Stomach (tissue), 9 donors: ENCODE results near the gene RGS21. TPM values are rescaled to one million over a fixed set of nuclear protein-coding genes. Genes with fewer than 3 reads are reported as not detected.

ENCODE experiments used
- DNase-seq, 2 donors: peaks; one replicate each; pipeline versions ENCODE4 v3.0.0 to v3.0.0-alpha.2; 2013 to 2019
- H3K27ac ChIP-seq, 5 donors: fragments of 200-600 bp in 4 of 5; sonication (generic) in 4 of 5; one replicate each; pipeline ENCODE4 v1.5.1; 2013 to 2019; ENCODE audit warnings: mild to moderate bottlenecking in 1 of 5, moderate library complexity in 1 of 5
- H3K27me3 ChIP-seq, 3 donors: fragments of 200-600 bp; sonication (generic); one replicate each; pipeline ENCODE4 v1.5.1; 2017 to 2019; ENCODE audit warnings: mixed run types in 1 of 3
- H3K36me3 ChIP-seq, 4 donors: fragments of 200-600 bp; sonication (generic); 1 replicate in 3 of 4; 2 replicates in 1 of 4; pipeline ENCODE4 v1.5.1; 2016 to 2019
- H3K4me1 ChIP-seq, 4 donors: fragments of 200-600 bp; sonication (generic); one replicate each; pipeline ENCODE4 v1.5.1; 2016 to 2019
- H3K4me3 ChIP-seq, 4 donors: fragments of 200-600 bp; sonication (generic) in 3 of 4; one replicate each; pipeline ENCODE4 v1.5.1; 2016 to 2019; ENCODE audit warnings: mild to moderate bottlenecking in 1 of 4
- H3K9me3 ChIP-seq, 4 donors: fragments of 200-600 bp; sonication (generic); one replicate each; pipeline ENCODE4 v1.5.1; 2016 to 2019
- CTCF ChIP-seq, 7 experiments: fragments of 450-650 bp in 4 of 7; fragments of 200-600 bp in 3 of 7; sonication (generic) in 3 of 7; IDR thresholded peaks; one replicate each; pipeline ENCODE4 v1.5.1; 2016 to 2019; ENCODE audit warnings: antibody characterized with exemption in 7 of 7, control low read depth in 2 of 7, mild to moderate bottlenecking in 1 of 7
- EP300 ChIP-seq: sonication (generic); formaldehyde crosslinking; IDR thresholded peaks from one replicate; pipeline ENCODE4 v1.6.1; 2017; ENCODE audit warnings: antibody characterized with exemption
- POLR2A ChIP-seq, 4 donors: fragments of 450-650 bp; IDR thresholded peaks; one replicate each; pipeline ENCODE4 v1.6.1; 2016; ENCODE audit warnings: antibody characterized with exemption in 4 of 4, control low read depth in 2 of 4, mild to moderate bottlenecking in 1 of 4, moderate library complexity in 1 of 4
- POLR2AphosphoS5 ChIP-seq, 3 donors: sonication (generic); formaldehyde crosslinking; IDR thresholded peaks; one replicate each; pipeline ENCODE4 v1.6.1; 2016; ENCODE audit warnings: antibody characterized with exemption in 3 of 3
- WGBS, 5 donors: extraction: QIAGEN DNeasy Blood & Tissue Kit in 3 of 5; methylation state at CpG; one replicate each; pipeline versions ENCODE4 v1.1.5 to v1.1.7; 2013 to 2018; 5-methylcytosine and 5-hydroxymethylcytosine counted together
- intact Hi-C: fragments of 100-400 bp; cut with DNase I; formaldehyde crosslinking; loops from one replicate; pipeline ENCODE4 v1.15.1; 2023; ENCODE audit warnings: low total_unique reads
- polyA plus RNA-seq, 3 donors: library from polyadenylated mRNA; stranded (reverse); fragments of 200-250 nt; gene quantifications; one replicate each; pipeline ENCODE4 v1.2.3, GENCODE V29; 2013
- total RNA-seq, 5 donors: library from RNA; depleted of rRNA; stranded (reverse); fragments of >200 nt; gene quantifications; one replicate each; pipeline versions ENCODE4 v1.1.0 to v1.2.3, GENCODE V29; 2014 to 2016
- donor health status: healthy with polysubstance abuse.
- donor health status: Bipolar disorder and iron deficiency.
- donor health status: healthy.

RGS21 gene
- total and polyA plus RNA-seq, 8 donors, result not detected

GRCh38 chr1:192382758-192383157, 66.0 kb downstream of the RGS21 start:
- Histone ChIP-seq H3K9me3 (peaks cover 0 to 5% (median 4%) of the 10 kb centered on the region in 4 donors), H3K27me3 (no peaks in the 10 kb centered on the region), H3K27ac (no peak overlapping the region), H3K4me1 (no peaks in the 10 kb centered on the region), H3K4me3 (no peak overlapping the region), H3K36me3 (no peaks in the 10 kb centered on the region)
- 73 to 84% (median 77%) methylated on average over 2 of the region's 2 CpGs for WGBS, 5 donors
- intact Hi-C loops, result no loop called here
- TF ChIP-seq POLR2A (IDR thresholded peaks at IDR 0.05), result no peak
- TF ChIP-seq CTCF (IDR thresholded peaks at IDR 0.05), result no peak
- TF ChIP-seq EP300, result no peak
- TF ChIP-seq POLR2AphosphoS5 (IDR thresholded peaks at IDR 0.05), result no peak
- no peak for DNase-seq

- WGBS, 5 donors, result 74 to 92% (median 85%) methylated on average over 1 of the region's 1 CpG
- no peaks in the 10 kb centered on the region for H3K4me1 ChIP-seq
- no peak overlapping the region for H3K27ac ChIP-seq
- intact Hi-C loops, result no loop called here
- peaks cover 0 to 5% (median 4%) of the 10 kb centered on the region in 4 donors for H3K9me3 ChIP-seq
- no peak for TF ChIP-seq CTCF (IDR thresholded peaks at IDR 0.05)
- H3K4me3 ChIP-seq, result no peak overlapping the region
- no peaks in the 10 kb centered on the region for H3K27me3 ChIP-seq
- no peaks in the 10 kb centered on the region for H3K36me3 ChIP-seq
- no peak for DNase-seq
Observed at GRCh38 chr1:192386051-192386650, 69.4 kb downstream of the RGS21 start.

- WGBS, 5 donors, result 66 to 89% (median 69%) methylated on average over 2 of the region's 2 CpGs
- no peaks in the 10 kb centered on the region for H3K4me1 ChIP-seq
Observed at GRCh38 chr1:192395211-192395610, 78.4 kb downstream of the RGS21 start.

GRCh38 chr1:192395895-192396294, 79.1 kb downstream of the RGS21 start:
- no peak for DNase-seq
- Histone ChIP-seq H3K27ac (no peak overlapping the region), H3K27me3 (no peaks in the 10 kb centered on the region), H3K4me3 (no peak overlapping the region), H3K36me3 (no peaks in the 10 kb centered on the region), H3K9me3 (no peaks in the 10 kb centered on the region), H3K4me1 (no peaks in the 10 kb centered on the region)
- intact Hi-C loops, result no loop called here
- WGBS, 5 donors, result 73 to 79% (median 75%) methylated on average over 3 of the region's 3 CpGs
- no peak for TF ChIP-seq POLR2A (IDR thresholded peaks at IDR 0.05)
- TF ChIP-seq EP300, result no peak
- TF ChIP-seq CTCF (IDR thresholded peaks at IDR 0.05), result no peak
- TF ChIP-seq POLR2AphosphoS5 (IDR thresholded peaks at IDR 0.05), result no peak

More at GRCh38 chr1:192395211-192395610, 78.4 kb downstream of the RGS21 start:
- Histone ChIP-seq H3K9me3 (no peaks in the 10 kb centered on the region), H3K36me3 (no peaks in the 10 kb centered on the region), H3K4me3 (no peak overlapping the region), H3K27me3 (no peaks in the 10 kb centered on the region), H3K27ac (no peak overlapping the region)
- DNase-seq, result no peak
- intact Hi-C loops, result no loop called here
- TF ChIP-seq EP300 (no peak), POLR2AphosphoS5 (IDR thresholded peaks at IDR 0.05) (no peak), CTCF (IDR thresholded peaks at IDR 0.05) (no peak), POLR2A (IDR thresholded peaks at IDR 0.05) (no peak)
